PC-3 (cell line): ENCODE results near the gene SLC25A25. TPM values are rescaled to one million over a fixed set of nuclear protein-coding genes. Genes with fewer than 3 reads are reported as not detected.

Source experiments
- ATAC-seq: fragments of 200-7000 bp; cut with Tn5 transposase; 2 replicates; pipeline ENCODE4 v1.9.1; 2020; ENCODE audit warnings: mild to moderate bottlenecking, moderate library complexity
- BruUV-seq: library from RNA; stranded (reverse); fragments of 400-500 nt; replicated peaks from 2 replicates; lab custom pipeline; 2021; lab: Mats Ljungman, UMichigan
- CTCF ChIA-PET: fragments of 300-600 bp; sonication (Branson Sonifier 250); formaldehyde crosslinking; loops from one replicate; lab custom pipeline; 2022; ENCODE audit warnings: antibody characterized with exemption; lab: Charles Lee
- POLR2A ChIA-PET: fragments of 300-600 bp; sonication (Branson Sonifier 250); formaldehyde crosslinking; loops from one replicate; lab custom pipeline; 2022; ENCODE audit warnings: antibody characterized with exemption; ENCODE audit not compliant: unreplicated experiment; lab: Charles Lee
- DNase-seq: peaks from one replicate; pipeline ENCODE4 v3.0.0-alpha.2; 2015
- H2AFZ ChIP-seq: fragments of 300-600 bp; sonication (generic); 2 replicates; pipeline ENCODE4 v1.6.0; 2016; ENCODE audit warnings: antibody characterized with exemption, low read length
- H3F3A ChIP-seq: fragments of 300-600 bp; sonication (generic); one replicate; pipeline ENCODE4 v1.6.0; 2017; ENCODE audit warnings: antibody characterized with exemption, low read length, control low read depth, mild to moderate bottlenecking; ENCODE audit not compliant: unreplicated experiment
- H3K27ac ChIP-seq: fragments of 300-600 bp; sonication (generic); 2 replicates; pipeline ENCODE4 v1.5.1; 2016; ENCODE audit warnings: mild to moderate bottlenecking, low read length
- H3K27me3 ChIP-seq: fragments of 300-600 bp; sonication (generic); 2 replicates; pipeline ENCODE4 v1.6.1; 2016; ENCODE audit warnings: low read length, mixed read lengths
- H3K36me3 ChIP-seq: fragments of 300-600 bp; sonication (generic); 2 replicates; pipeline ENCODE4 v1.6.1; 2016; ENCODE audit warnings: low read depth, mixed run types, low read length, mixed read lengths
- H3K4me1 ChIP-seq: fragments of 300-600 bp; sonication (generic); 2 replicates; pipeline ENCODE4 v1.5.1; 2016; ENCODE audit warnings: low read length; ENCODE audit not compliant: insufficient read depth
- H3K4me2 ChIP-seq: fragments of 300-600 bp; sonication (generic); 2 replicates; pipeline ENCODE4 v1.6.0; 2016; ENCODE audit warnings: low read length
- H3K4me3 ChIP-seq: fragments of 300-600 bp; sonication (generic); 2 replicates; pipeline ENCODE4 v1.5.1; 2016; ENCODE audit warnings: mild to moderate bottlenecking, low read length, mixed read lengths
- H3K79me2 ChIP-seq: fragments of 300-600 bp; sonication (generic); 2 replicates; pipeline ENCODE4 v1.6.1; 2017; ENCODE audit warnings: low read length, mixed read lengths
- H3K9ac ChIP-seq: fragments of 300-600 bp; sonication (generic); 2 replicates; pipeline ENCODE4 v1.6.0; 2016; ENCODE audit warnings: mild to moderate bottlenecking, low read length
- H3K9me2 ChIP-seq: fragments of 300-600 bp; sonication (generic); replicated peaks from 2 replicates; pipeline ENCODE4 v1.6.1; 2016; ENCODE audit warnings: mixed run types, low read length, mixed read lengths
- H3K9me3 ChIP-seq: fragments of 300-600 bp; sonication (generic); 2 replicates; pipeline ENCODE4 v1.6.1; 2016; ENCODE audit warnings: low read length, mixed read lengths
- H4K20me1 ChIP-seq: fragments of 300-600 bp; sonication (generic); 2 replicates; pipeline ENCODE4 v1.6.1; 2016; ENCODE audit warnings: low read length, mixed read lengths
- CTCF ChIP-seq: fragments of 300-600 bp; sonication (generic); conservative IDR thresholded peaks from 2 replicates; pipeline ENCODE4 v1.5.1; 2017; ENCODE audit warnings: antibody characterized with exemption, low read depth, mild to moderate bottlenecking, low read length
- EZH2 ChIP-seq: fragments of 300-600 bp; sonication (generic); IDR thresholded peaks from one replicate; pipeline ENCODE4 v1.6.1; 2017; ENCODE audit warnings: antibody characterized with exemption, mild to moderate bottlenecking, low read length; ENCODE audit not compliant: unreplicated experiment
- EZH2phosphoT487 ChIP-seq: fragments of 300-600 bp; sonication (generic); IDR thresholded peaks from 2 replicates; pipeline ENCODE4 v1.6.1; 2018; ENCODE audit warnings: mild to moderate bottlenecking, antibody characterized with exemption, low read length, borderline replicate concordance
- intact Hi-C: fragments of 100-400 bp; cut with micrococcal nuclease; formaldehyde crosslinking; loops from 2 replicates; pipeline ENCODE4 v1.9.0; 2023
- total RNA-seq: library from RNA; depleted of rRNA; stranded (reverse); fragments of >200 nt; gene quantifications from 2 replicates; pipeline ENCODE4 v1.2.3, GENCODE V29; 2014

SLC25A25 gene
- total RNA-seq, 1 experiment from 2014 or later, result 25.2 TPM

- H3F3A ChIP-seq, result no peaks in the 10 kb centered on the region
- H3K36me3 ChIP-seq, result peaks cover 8% of the 10 kb centered on the region; the same call in 1 of the 2 replicates
- H4K20me1 ChIP-seq, result no peaks in the 10 kb centered on the region
- H3K4me2 ChIP-seq, result peak overlapping the region; percentile 94; the same call in 1 of the 2 replicates
- DNase-seq (peak; percentile 57), ATAC-seq (no peak)
- ChIA-PET POLR2A (no interaction called here), CTCF (interaction anchor here (0.6 kb wide), 2 partner anchors 58 to 157 kb away, joined by 3 read pairs; no protein-coding TSS in a partner anchor)
- no peak overlapping the region for H2AFZ ChIP-seq
- H3K79me2 ChIP-seq, result peaks cover 37% of the 10 kb centered on the region
- no peak overlapping the region for H3K9ac ChIP-seq
- H3K9me2 ChIP-seq, result no peaks in the 10 kb centered on the region
- TF ChIP-seq CTCF, result peak; percentile 73
- TF ChIP-seq EZH2phosphoT487, result no peak
- TF ChIP-seq EZH2, result no peak
- H3K4me1 ChIP-seq, result peaks cover 10% of the 10 kb centered on the region; the same call in 1 of the 2 replicates
- H3K9me3 ChIP-seq, result no peaks in the 10 kb centered on the region
- H3K27me3 ChIP-seq, result no peaks in the 10 kb centered on the region
- no peak overlapping the region for H3K27ac ChIP-seq
- H3K4me3 ChIP-seq, result no peak overlapping the region
- BruUV-seq, result no TSS peak
- intact Hi-C loops, result loop anchor here (5.0 kb wide), 1 partner anchor 37 kb away; the partner anchor contains the start of gene BBLN
Observed at GRCh38 chr9:128124873-128125579, 57.0 kb downstream of the SLC25A25 start.

GRCh38 chr9:128125580-128126354 is 57.7 kb downstream of the SLC25A25 start:
- intact Hi-C loops, result loop anchor here (5.0 kb wide), 1 partner anchor 37 kb away; the partner anchor contains the start of gene BBLN
- DNase-seq, result no peak
- Histone ChIP-seq H3F3A (no peaks in the 10 kb centered on the region), H2AFZ (no peak overlapping the region), H3K4me1 (peaks cover 10% of the 10 kb centered on the region; the same call in 1 of the 2 replicates), H3K36me3 (peaks cover 8% of the 10 kb centered on the region; the same call in 1 of the 2 replicates), H3K9me2 (no peaks in the 10 kb centered on the region), H3K9me3 (no peaks in the 10 kb centered on the region), H3K79me2 (peaks cover 37% of the 10 kb centered on the region), H4K20me1 (no peaks in the 10 kb centered on the region), H3K4me2 (peak overlapping the region; percentile 94), H3K4me3 (peak overlapping the region; percentile 95), H3K27me3 (no peaks in the 10 kb centered on the region), H3K27ac (no peak overlapping the region), H3K9ac (no peak overlapping the region)
- POLR2A ChIA-PET, result no interaction called here
- ATAC-seq, result no peak
- CTCF ChIA-PET, result no interaction called here
- no TSS peak for BruUV-seq
- no peak for TF ChIP-seq CTCF
- no peak for TF ChIP-seq EZH2phosphoT487
- TF ChIP-seq EZH2, result no peak
